SKM-1 (cell line): ENCODE measurements around the gene ANXA3.
"Not testable (repeated sequence)": the region's sequence is repeated elsewhere in the genome, so short reads cannot be mapped to it uniquely, and the experiment has no call there.

Experiments used
- DNase-seq: peaks from one replicate; lab custom pipeline; 2025; ENCODE audit not compliant: unreplicated experiment; lab: John Stamatoyannopoulos, UW

ANXA3 gene

DNA sequence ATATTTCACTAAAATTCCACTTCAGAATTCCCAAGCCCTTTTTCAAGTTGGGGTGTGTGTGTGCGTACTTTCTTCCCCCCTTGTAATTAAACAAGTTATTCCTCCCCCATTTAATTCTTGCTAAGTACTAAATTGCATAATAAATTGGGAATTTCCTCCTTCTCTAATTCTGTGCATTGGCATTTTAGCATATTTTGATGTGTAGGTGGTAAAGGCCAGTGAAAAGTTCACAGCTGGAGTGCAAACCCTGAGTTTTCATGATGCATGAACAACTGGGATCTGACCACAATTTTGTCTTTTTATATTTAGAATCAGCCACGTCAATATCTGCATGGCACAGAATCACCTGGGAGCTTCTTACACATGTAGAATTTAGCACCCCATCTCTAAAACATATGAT, 18.5 kb downstream of the ANXA3 start:
- no peak for DNase-seq

GRCh38 chr4:78571804-78572203, 20.2 kb downstream of the ANXA3 start:
- no peak for DNase-seq

DNA sequence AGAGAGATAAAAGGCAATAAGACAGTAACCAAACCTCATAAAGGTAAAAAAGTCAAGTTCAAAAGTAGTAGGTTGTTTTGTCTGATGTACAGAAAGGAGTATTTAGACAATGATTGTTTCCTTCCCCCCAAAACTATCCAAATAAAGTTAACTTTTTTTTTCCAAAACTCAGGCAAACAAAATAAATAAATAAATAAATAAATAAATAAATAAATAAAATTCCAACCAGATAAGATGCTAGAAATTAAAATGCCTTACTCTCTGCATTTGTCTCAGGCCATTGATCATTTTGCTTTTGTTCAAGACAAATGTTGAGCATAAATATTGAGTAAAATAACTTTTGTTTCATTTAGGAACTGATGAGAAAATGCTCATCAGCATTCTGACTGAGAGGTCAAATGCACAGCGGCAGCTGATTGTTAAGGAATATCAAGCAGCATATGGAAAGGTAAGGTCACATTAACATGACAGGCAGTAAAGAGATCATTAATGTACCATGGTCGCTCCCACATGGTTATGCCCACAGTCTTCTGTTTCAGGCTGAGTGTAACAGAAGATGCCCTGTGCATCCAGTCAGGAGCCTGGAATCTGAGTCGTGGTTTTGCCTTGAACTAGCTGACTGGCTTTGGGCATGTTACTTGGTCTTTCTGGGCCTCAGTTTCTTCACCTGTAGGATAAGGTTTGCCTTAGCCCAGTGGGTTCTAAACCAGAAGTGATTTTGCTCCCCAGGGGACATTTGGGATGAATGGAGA, 27.3 kb downstream of the ANXA3 start:
- no peak for DNase-seq

DNA sequence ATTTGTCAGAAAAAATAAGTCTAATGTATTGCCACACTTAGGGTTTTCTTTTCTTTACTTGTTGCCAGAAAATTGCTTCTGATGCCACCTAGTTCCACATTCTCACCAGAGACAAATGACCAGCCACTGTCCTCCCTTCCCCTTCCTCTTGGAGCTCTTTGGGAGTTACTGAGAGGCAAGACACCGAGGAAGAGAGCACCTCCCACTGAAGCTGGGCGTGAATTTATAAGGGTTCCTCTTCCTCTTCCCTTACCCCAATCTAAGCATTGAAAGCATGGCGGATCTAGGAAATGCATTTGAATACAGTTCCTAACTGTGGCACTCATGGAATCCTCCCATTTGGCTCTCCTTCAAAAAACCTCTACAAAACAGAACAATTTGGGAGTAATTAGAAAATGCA, 30.0 kb downstream of the ANXA3 start:
- DNase-seq, result no peak

DNA sequence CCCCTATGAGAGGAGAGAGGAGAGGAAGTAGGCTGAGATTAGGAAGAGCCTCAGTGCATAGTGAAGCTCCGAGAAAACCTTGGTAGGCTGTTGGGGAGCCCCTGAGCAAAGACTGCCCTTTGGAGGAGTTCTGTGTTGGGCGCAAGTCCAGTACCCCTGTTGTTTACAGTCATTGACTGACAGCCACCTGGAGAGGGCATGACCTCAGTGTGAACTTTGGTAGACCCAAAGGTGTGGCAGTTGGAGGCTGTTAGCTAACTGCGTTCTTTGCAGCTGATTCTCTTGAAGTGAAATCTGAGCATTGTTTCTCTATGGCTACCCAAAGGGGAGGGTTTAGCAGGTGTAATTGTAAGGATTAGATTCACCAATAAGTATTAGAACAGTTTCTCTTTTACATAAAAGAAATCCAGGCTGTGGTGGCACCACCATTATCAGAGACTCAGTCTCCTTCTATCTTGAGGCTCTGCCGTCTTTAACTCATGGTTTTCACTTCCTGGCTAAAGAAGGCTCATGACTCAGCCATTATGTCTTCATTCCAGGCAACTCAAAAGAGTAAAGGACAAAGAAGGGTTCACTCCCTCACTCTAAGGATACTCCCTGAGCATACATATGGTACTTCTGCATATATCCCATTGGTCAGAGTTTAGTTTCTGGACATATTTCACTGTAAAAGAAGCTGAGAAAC, 33.4 kb downstream of the ANXA3 start:
- DNase-seq, result no peak

GRCh38 chr4:78585633-78586032, 34.1 kb downstream of the ANXA3 start:
- no peak for DNase-seq

GRCh38 chr4:78588894-78589545, 37.5 kb downstream of the ANXA3 start:
- DNase-seq, result no peak

DNA sequence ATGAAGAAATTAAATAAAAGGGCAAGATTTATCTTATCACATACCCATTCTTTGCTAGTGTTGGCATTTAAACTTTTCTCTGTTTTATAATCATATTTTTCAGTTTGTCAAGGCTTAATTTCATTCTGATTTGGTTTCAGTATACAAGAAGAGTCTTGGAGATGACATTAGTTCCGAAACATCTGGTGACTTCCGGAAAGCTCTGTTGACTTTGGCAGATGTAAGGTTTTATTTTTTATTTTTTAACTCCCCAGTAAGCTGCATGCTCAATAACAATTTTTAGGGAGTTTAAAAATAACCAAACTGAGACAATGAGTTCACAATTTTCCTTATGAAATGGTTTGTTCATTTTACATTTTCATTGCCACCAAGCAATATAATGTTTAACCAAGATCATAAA, 39.8 kb downstream of the ANXA3 start:
- DNase-seq, result no peak

- DNase-seq, result peak; percentile 10
These were observed 40.7 kb downstream of the ANXA3 start for GRCh38 chr4:78592088-78592783.

- no peak for DNase-seq
These were observed 44.7 kb downstream of the ANXA3 start for GRCh38 chr4:78596111-78596742.

GRCh38 chr4:78598431-78598830, 46.9 kb downstream of the ANXA3 start:
- not testable (repeated sequence) for DNase-seq

- DNase-seq, result no peak
These were observed 47.6 kb downstream of the ANXA3 start for GRCh38 chr4:78599147-78599546.

DNA sequence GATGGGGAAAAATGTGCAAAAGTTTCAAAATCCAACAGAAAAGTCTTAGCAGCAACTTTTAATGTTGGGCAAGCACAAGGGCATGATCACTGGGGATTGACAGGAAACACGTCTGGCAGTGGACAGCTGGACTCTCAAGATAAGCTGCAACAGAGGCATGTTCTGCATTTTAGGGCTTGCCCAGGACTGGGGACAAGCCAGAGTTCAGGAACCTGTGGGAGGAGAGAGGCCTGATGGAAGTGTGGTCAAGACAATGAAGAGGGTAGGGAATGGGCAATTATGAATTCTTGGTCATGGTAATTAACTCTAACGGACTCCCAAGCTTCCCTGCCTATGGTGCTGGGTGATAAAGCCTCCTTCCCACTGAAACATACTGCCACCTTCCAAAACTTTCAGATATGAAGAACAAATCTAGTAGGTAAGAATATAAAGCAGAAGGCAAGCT, 48.4 kb downstream of the ANXA3 start:
- peak; percentile 64 for DNase-seq

- DNase-seq, result no peak
These were observed 49.4 kb downstream of the ANXA3 start for GRCh38 chr4:78601013-78601412.

GRCh38 chr4:78602334-78602733, 50.8 kb downstream of the ANXA3 start:
- no peak for DNase-seq

DNA sequence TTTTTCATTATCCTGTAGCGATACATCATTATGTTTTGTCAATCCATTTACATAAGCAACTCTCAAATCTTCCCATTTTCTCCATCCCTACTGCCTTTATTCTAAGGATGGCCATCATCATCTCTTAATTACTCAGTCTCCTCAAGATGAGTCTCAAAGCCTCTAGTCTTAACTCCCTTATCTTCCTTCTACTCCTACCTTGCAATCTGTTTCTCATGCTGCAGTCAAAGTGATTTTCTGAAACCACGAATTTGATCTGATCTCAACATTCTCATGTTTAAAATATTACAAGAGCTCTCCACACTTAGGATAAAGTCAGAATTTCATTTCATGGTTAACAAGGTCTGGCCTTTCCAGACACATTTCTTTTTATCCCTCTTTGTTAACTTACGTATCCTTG, 51.8 kb downstream of the ANXA3 start:
- no peak for DNase-seq

DNA sequence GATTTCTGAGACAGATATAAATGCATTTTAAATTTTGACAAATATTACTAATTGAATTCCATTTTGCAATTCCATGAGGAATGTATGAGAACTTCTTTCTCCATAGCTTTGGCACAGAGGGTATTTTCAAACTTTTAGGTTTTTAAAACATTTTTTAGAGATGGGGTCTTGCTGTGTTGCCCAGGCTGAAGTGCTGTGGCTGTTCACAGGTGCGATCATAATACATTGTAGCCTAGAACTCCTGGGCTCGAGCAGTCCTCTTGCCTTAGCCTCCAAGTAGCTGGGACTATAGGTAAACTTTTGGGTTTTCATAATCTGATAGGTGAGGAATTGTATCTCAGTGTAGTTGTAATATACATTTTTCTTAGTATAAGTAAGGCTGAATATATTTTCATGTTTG, 53.4 kb downstream of the ANXA3 start:
- DNase-seq, result no peak

DNA sequence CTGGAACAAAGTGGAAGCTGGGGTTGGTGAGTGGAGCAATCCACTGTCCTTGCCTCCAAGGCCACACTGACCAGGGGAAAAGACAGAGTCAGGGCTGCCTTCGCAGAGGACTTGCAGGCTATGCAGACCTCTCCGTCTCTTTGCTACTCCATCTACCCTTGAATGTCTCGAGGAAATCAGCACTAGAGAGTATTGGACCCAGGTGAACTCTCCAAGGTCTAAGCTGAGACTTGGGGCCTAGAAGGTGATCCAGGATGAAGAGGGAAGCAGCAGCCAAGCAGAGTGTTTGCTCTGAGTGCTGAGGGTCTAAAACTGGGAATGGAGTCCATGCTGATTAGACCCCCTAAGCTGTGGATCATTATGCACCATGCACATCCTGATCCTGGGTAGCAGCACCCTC, 54.5 kb downstream of the ANXA3 start:
- no peak for DNase-seq

DNA sequence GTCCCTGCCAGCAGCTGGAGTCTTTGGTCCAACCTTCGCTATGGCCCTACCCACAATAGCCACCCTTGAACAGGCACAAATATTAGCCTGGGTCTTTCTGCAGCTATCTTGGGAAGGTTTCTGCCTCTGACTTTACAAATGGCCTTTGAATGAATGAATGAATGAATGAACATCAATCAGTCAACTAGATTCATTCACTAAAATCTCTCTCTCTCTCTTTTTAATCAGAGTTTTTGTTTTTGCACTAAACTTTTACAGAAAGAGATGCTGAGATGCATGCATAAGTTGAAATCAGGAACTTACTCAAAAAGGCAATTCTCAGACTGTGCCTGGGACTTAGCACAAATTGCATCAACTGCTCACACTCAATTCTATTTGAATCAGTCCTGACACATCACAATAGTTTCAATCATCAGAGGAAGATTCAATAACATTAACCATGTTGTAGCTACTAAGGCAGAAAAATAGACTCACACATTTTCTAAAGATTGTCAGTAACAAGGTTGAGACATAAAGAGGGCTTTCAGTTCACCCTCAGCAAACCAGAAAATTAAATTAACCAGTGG, 55.0 kb downstream of the ANXA3 start:
- DNase-seq, result no peak

DNA sequence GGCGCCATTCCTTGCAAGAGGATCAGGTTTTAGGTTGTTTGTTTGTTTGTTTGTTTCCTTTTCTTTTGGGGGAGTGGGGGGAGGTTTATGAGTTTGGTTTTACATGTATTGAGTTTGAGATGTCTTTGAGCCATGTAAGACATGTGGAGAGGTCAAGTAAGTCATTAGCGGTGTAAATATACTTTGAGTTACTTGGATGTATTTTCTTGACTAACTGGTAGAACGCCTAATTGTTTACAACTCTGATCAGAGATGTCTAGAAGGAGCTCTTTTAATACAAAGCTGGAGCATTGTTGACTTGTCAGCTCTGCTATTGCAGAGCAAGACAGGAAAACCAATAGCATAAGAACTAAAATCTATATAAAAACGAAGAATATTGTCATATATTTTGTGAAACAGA, 57.1 kb downstream of the ANXA3 start:
- no peak for DNase-seq

- no peak for DNase-seq
These were observed 58.0 kb downstream of the ANXA3 start for GRCh38 chr4:78609580-78609979.
